Measurements from ENCODE around the gene FPGS.

DNA sequence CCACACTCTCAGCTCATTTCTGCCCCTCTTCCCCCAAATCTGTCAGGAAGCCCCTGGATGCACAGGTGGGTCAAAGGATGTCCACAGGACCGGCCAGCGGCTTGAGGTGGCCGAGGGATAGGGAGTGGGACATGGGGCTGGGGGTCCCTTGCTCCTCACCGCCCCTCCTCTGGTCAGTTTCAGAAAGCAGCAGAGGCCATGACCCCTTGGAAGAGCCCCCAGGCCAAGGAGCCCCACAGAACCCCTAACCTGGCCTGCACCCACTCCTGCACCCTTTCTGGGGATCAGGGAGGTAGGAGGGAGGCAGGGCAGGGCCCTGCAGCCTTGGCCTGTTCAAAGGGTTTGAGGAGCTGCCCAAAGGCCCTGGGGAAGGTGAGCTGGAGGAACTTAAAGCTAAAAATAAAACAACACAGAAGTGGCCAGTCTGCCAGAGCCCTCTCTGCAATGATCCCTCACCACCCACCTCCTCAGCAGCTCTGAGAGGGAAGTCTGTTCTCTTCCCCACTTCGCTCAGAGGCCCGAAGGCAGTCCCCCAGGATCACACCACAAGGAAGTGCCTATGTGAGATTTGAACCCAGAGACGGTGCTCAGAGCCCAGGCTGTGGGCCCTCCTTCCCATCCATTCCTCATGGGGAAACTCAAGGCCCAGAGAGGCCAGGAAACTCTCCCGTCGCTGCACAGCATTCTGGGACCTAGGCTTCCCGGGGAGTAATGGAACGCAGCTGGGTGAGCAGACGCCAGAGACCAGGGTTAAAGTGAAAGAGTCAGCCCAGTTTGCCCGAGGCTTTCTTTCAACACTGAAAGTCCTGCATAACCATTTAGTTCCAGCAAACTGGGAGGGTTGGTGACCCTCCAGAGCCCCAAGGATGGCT is 50.9 kb downstream of the FPGS start:
- TF ChIP-seq, protein P1, sequence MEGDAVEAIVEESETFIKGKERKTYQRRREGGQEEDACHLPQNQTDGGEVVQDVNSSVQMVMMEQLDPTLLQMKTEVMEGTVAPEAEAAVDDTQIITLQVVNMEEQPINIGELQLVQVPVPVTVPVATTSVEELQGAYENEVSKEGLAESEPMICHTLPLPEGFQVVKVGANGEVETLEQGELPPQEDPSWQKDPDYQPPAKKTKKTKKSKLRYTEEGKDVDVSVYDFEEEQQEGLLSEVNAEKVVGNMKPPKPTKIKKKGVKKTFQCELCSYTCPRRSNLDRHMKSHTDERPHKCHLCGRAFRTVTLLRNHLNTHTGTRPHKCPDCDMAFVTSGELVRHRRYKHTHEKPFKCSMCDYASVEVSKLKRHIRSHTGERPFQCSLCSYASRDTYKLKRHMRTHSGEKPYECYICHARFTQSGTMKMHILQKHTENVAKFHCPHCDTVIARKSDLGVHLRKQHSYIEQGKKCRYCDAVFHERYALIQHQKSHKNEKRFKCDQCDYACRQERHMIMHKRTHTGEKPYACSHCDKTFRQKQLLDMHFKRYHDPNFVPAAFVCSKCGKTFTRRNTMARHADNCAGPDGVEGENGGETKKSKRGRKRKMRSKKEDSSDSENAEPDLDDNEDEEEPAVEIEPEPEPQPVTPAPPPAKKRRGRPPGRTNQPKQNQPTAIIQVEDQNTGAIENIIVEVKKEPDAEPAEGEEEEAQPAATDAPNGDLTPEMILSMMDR (IDR thresholded peaks at IDR 0.05), result no peak
- TF ChIP-seq, protein P2, sequence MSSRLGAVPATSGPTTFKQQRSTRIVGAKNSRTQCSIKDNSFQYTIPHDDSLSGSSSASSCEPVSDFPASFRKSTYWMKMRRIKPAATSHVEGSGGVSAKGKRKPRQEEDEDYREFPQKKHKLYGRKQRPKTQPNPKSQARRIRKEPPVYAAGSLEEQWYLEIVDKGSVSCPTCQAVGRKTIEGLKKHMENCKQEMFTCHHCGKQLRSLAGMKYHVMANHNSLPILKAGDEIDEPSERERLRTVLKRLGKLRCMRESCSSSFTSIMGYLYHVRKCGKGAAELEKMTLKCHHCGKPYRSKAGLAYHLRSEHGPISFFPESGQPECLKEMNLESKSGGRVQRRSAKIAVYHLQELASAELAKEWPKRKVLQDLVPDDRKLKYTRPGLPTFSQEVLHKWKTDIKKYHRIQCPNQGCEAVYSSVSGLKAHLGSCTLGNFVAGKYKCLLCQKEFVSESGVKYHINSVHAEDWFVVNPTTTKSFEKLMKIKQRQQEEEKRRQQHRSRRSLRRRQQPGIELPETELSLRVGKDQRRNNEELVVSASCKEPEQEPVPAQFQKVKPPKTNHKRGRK (CRISPR knock-in tag; IDR thresholded peaks at IDR 0.05; ENCODE audit: borderline replicate concordance), result no peak
- TF ChIP-seq, protein P3, sequence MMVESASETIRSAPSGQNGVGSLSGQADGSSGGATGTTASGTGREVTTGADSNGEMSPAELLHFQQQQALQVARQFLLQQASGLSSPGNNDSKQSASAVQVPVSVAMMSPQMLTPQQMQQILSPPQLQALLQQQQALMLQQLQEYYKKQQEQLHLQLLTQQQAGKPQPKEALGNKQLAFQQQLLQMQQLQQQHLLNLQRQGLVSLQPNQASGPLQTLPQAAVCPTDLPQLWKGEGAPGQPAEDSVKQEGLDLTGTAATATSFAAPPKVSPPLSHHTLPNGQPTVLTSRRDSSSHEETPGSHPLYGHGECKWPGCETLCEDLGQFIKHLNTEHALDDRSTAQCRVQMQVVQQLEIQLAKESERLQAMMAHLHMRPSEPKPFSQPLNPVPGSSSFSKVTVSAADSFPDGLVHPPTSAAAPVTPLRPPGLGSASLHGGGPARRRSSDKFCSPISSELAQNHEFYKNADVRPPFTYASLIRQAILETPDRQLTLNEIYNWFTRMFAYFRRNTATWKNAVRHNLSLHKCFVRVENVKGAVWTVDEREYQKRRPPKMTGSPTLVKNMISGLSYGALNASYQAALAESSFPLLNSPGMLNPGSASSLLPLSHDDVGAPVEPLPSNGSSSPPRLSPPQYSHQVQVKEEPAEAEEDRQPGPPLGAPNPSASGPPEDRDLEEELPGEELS (CRISPR knock-in tag; IDR thresholded peaks at IDR 0.05), result no peak

Data from WTC11 (cell line).